NCI-H1048 (cell line): ENCODE data around the gene ROR2.
"Not testable (repeated sequence)": the region's sequence is repeated elsewhere in the genome, so short reads cannot be mapped to it uniquely, and the experiment has no call there.

ENCODE experiments used
- DNase-seq: peaks from one replicate; lab custom pipeline; 2025; lab: John Stamatoyannopoulos, UW

The ROR2 gene

DNA sequence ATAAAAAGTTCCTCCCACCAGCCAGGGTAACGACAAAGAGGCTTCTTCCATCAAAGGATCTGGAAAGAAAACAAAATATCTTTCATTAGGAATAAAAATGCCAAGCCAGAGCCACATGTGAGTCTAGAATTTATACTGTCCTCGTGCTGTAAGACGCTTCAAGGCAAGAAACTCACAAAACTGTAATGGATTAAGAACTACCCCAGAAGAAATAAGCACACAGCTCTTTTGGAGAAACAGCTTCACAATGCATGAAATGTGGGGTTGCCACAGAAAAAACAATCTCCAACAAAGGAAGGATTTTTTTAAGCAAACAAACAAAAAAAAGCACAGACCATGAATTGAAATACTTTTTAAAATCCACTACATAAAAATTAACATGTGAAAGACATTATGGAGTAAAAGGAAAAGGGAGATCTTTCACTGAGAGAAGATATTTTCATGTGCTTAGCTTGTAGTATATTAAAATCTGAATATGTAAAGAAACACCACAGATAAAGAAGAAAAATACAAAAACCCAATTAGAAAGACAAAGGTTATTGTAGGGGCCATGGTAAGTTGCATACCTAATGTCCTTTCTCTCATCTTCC lies 385.9 kb downstream of the ROR2 start:
- DNase-seq, result no peak

DNA sequence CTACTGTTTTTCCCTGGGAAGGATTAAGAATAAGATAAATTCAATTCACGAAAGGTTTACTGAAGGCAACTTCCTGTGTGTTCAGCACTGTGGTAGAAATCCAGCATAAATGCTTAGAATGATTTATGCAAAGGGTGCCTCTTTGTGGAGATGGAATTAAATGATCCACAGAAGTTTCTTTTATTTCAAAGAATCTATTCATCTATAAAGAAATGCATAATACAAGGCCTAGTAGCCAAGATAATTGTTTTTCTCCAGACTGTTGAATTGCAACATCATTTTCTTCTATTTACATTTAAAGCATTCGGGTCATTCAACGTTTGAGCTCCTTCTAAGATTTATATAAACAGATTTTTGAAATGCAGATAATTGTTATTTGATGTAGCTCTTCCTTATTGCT lies 387.6 kb downstream of the ROR2 start:
- no peak for DNase-seq

DNA sequence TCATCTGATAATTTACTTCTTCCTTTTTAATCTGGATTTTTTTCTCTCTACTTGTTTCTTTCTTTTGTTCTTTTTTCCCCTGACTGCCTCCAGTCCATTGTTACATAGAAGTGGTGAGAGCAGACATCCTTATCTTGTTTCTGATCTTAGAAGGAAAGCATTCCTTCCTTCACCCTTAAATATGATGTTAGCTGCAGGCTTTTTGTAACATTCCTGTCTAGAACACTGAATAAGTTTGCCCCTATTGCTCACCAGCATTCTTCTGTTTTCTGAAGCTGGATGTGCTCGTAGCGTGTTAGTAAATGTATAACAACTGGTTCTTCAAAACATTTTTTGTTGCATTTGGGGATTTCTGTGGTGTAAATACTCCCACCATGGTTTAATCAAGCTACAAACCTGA lies 389.7 kb downstream of the ROR2 start:
- DNase-seq, result no peak

DNA sequence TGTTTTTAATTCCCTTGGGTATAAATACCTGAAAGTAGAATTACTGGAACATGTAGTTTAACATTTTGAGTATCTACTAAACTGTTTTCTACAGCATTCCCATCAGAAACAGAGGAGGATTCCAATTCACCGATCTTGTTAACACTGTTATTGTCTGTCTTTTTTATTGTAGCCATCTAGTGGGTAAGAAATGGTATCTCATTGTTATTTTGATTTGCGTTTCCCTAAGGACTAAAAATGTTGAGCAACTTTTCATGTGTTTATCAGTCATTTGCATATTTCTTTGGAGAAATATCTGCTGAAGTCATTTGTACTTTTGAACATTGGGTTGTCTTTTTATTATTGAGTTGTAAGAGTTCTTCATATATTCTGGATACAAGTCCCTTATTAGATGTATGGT lies 391.1 kb downstream of the ROR2 start:
- DNase-seq, result no peak

DNA sequence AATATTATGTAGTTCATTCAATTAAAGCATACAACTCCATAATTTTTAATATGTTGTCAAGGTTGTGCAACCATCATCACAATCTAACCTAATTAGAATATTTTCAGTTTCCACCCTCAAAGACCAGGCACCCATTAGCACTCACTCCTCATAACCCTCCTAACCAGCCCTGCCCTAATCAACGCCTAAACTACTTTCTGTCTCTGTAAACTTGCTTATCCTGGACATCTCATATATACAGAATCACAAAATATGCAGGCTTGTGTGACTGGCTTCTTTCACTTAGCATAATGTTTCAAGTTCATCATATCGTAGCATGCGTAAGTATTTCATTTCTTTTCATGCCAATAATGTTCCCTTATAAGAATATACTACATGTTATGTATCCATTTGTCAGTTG lies 391.6 kb downstream of the ROR2 start:
- DNase-seq, result no peak

DNA sequence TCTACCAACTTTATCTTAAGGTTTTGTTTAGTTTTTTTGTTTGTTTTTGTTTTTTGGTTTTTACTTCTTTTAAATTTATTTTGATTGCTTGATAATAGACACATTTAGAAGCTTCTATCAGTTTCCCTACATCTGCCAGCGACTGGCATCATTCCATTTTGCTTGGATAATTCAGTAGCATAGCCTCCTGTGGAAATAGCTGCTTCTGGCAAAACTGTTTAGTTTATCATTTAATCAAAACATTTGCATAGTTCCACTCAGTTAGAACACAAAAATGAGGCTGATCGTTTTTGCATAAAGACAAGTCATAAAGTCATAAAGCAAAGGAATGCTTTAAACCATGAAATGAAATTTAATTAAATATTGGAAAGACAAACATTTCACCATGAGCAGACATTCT lies 392.7 kb downstream of the ROR2 start:
- peak; percentile 66 for DNase-seq

DNA sequence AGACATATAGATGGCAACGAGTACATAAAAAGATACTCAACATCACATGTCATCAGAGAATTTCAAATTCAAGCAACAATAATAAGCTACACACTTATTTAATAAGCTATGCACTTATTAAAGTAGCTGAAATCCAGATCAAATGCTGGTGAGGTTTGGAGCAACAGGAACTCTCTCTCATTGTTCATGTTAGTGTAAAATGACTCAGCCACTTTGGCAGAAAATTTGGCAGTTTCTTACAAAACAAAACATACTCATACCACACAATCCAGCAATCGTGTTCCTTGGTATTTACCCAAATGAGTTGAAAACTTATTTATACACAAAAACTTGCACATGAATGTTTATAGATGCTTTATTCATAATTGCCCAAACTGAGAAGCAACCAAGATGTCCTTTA lies 394.9 kb downstream of the ROR2 start:
- DNase-seq, result no peak

DNA sequence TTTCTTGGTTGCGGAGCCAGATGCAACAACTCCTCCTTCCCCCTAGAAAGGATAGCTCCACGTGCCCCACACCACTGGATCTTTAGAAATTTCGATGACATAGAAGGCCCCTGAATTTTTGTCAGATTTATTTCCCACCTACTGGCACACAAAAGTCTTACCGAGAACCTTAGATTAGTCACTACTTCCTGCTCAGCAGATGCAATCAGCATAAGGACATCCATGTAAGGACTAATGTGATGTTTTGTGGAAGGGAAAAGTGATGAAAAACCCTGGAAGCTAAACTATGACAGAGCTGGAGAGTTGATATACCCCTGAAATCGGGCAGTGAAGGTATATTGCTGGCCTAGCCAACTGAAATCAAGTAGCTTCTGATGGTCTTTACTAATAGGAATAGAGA lies 400.9 kb downstream of the ROR2 start:
- DNase-seq, result no peak

DNA sequence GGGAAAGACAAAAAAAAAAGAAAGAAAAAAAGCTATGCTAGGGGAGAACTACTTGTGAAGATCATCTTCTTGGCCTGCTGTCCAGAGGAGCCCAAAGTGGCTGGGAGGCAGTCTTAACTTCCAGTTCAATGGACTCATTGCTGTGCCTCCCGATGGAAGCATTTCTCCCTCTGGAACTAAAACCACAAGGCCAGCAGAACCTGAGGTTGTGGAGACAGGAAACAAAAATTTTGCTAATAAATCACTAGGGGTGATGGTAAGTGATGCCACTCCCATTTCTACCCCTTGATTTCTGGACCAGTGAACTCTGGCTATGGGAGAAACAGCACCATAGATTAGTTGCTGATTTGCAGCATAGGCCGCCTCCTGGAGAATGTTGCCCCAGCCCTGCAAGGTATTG lies 402.9 kb downstream of the ROR2 start:
- no peak for DNase-seq

DNA sequence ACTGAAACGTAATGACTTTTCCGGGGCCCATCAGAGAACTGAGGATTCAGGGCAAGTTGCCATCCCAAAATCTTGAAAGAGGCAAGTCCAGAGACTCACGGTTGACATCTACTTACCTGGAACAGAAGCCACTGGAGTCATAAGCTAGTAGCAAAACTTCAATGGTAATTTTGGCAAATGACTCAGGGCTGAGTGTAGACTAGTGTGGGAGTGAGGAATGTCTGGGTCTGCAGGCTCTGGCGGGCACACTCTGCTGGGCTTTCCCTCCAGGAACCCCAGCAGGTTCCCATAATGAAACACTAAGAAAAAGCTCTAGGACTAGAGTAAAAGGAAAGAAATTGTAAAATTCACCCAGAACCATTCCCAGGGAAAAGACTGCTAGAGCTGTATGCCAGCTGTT lies 403.5 kb downstream of the ROR2 start:
- no peak for DNase-seq

DNA sequence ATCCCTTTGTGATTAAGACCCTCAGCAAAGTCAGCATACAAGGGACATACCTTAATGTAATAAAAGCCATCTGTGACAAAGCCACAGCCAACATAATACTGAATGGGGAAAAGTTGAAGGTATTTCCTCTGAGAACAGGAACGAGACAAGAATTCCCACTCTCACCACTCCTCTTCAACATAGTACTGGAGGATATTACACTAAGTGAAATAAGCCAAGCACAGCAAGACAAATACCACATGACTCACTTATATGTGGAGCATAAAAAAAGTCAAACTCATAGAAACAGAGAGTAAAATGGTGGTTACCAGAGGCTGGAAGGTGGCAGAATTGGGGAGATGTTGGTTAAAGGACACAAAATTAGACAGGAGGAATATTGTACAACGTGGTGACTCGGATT lies 408.3 kb downstream of the ROR2 start:
- no peak for DNase-seq

DNA sequence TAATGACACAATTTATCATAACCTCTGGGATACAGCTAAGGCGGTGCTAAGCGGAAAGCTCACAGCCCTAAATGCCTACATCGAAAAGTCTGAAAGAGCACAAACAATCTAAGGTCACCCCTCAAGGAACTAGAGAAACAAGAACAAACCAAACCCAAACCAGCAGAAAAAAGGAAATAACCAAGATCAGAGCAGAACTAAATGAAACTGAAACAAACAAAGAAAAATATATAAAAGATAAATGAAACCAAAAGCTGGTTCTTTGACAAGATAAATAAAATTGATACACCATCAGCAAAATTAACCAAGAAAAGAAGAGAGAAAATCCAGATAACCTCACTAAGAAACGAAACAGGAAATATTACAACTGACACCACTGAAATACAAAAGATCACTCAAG lies 409.5 kb downstream of the ROR2 start:
- DNase-seq, result not testable (repeated sequence)

DNA sequence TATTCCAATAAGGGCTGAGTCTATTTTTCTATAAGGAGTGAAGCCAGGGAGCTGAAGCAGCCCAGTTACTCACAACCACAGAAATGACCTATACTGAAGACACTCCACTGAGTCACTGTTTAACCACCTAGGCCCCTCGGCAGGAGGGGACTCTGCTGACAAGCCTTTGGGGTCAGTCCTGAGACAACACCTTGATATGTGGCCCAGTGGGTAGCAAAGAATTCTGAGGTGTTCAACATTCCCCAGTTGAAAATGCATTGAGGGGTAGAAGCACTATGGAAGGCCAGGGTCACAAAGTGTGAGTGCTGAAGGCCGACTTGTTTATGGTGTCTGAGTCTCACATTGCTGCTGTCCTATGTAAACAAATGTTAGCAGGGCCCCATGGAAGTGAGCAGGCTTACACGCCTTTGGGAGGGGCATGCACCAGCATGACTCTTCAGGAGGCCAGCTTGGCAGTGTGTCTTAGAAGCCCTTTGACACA lies 413.8 kb downstream of the ROR2 start:
- no peak for DNase-seq

DNA sequence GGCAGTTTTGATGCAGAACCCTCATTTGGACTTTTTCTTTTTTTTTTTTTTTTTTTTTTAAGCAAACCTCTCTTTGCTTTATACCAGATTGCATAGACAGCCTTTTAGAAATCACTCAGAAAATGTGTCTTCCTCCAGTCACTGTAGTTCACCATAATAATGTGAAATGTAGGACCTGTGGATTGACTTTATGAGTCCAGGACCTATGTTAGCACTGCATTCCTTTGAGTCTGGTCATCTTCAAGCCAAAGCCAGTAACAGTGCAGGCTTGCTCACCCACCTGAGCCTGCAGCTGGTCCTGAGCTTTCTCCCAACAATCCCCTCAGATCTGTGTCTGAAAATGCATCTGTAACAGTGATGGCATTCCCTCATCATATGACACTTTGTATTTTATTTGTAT lies 415.7 kb downstream of the ROR2 start:
- no peak for DNase-seq

DNA sequence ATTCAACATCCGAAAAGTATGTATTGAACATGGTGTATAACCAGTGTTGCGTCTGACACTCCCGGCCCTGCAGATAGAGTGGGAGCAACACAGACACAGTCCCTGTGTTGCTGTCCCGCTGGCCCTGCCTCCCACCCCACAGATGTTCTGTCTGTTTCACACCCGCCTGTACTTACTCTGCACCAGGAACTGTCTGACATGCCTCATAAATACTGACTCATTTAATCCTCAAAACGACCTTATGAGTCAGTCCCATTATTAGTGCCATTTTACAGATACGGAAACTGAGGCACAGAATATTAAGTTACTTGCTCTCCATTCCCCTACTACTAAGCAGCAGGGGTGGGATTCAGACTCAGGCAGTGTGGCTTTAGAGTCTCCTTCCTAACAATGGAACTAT lies 416.6 kb downstream of the ROR2 start:
- DNase-seq, result no peak

DNA sequence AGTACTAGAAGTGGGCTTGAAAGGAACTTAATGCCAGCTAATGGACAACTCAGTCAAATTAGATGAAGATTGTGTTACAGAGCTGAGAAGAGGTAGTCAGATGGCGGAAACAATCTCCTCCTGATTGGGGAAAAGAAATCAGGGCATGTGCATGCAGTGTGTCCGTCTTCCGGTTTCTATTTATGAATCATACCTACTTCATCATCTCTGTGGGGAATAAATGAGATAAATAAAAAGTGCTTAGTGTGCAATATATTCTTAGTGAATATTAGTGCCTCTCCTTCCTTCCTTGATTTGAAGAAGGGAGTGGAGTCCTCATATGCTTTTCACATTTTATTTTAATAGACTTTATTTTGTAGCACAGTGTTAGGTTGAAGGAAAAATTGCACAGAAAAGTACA lies 417.7 kb downstream of the ROR2 start:
- no peak for DNase-seq

DNA sequence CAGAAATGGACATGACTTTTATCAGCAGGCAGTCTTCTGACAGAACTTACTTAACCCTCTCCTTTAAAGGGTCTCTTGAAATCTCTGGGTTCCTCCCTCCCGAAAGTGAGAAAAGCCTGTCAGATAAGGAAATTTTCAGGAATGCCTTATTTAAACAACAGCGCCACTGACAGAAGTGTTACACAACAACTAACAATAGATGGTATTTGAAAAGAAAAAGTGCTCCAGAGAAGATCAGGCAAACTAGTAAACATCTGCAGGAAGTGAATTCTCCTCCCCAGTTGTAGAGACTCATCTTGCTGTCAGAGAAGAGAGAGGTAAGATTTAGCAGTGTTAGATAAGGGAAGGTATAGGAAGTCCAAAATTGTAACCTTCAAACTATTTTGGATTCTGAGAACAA lies 419.2 kb downstream of the ROR2 start:
- no peak for DNase-seq

DNA sequence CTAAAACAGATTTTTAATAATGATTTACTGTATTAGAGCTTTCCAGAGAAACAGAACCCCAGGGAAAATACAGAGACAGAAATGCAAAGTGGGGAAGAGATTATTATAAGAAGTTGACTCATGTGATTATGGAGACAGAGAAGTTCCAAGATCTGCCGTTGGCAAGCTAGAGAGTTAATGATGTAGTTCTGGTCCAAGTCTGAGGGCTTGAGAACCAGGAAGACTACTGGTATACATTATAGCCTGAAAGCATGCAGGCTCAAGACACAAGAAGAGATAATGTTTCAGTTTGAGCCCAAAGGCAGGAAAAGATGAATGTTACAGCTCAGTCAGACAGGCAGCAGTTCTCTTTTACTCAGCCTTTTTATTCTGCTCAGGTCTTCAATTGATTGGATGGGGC lies 427.5 kb downstream of the ROR2 start:
- no peak for DNase-seq

DNA sequence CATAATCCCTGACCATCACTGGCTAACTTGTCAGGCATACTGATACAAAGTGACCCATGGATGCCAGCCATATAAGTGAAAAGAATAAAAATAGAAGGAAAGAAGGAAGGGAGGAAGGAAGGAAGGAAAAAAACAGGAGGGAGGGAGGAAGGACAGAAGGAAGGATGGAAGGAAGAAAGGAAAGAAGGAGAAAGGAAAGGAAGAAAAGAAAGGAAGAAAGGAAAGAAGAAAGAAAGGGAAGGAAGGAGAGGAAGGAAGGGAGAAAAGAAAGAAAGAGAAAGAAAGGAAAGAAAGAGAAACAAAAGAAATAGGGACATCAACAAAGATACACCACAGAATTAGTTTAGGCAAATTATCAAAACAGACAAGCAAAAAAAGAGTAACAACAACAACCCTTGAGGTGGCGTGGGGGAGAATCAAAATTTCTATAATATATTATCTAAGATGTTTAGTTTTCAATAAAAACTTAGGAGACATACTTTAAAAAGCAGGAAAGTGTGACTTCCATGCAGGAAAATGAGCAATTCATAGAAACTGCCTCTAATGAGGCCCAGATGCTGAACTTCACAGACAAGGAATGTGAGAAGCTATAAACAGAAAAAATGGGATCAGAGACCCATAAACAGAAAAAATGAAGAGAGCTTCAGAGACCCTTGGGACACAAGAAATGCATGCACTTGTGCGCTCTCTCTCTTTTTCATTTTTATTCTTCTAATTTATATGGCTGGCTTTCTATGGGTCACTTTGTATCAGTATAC lies 430.3 kb downstream of the ROR2 start:
- DNase-seq, result no peak

DNA sequence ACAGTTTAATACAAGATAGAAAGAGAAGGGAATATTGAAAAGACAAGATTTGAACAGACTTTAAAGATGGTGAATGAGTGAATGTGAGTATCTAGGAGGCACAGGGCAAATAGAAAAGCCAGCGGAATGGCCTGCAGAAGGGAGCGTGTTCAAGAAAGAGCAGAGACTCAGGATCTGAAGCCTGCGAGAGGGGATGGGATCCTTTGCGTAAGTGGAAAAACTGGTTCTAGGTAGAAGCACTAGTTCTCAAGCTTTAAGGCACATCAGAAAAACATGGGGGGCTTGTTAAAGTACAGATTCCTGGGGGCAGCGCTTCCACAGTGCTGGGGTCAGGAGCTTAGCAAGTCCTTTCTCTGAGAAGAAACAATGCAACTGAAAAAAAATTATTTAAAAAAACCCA lies 431.6 kb downstream of the ROR2 start:
- no peak for DNase-seq

DNA sequence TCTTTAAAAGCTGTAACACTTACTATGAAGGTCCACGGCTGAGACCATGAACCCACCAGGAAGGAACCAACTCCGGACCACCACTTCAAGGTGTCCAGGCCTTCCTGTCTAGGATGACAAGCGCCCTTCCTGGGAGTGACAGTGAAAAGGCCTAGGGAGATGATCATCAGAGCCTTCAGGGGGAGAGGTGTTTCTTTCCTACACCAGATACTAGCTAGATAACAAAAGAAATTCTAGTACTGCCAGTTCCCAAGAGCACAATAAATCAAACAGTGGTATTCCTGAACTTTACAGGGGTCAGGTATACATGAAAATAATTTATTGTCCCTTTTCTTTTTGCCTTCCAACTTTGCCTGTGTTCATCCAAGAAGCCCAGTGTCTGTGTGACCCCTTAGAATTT lies 432.2 kb downstream of the ROR2 start:
- DNase-seq, result no peak

DNA sequence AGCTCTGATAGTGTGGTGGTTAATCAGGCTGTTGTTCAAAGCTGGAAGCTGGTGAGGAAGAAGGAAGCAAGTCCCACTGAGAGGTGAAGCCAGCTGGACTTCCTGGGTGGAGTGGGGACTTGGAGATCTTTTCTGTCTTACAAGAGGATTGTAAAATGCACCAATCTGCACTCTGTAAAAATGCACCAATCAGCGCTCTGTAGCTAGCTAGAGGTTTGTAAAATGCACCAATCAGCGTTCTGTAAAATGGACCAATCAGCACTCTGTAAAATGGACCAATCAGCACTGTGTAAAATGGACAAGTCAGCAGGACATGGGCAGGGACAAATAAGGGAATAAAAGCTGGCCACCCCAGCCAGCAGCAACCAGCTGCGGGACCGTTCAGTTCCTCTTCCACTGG lies 432.7 kb downstream of the ROR2 start:
- not testable (repeated sequence) for DNase-seq

DNA sequence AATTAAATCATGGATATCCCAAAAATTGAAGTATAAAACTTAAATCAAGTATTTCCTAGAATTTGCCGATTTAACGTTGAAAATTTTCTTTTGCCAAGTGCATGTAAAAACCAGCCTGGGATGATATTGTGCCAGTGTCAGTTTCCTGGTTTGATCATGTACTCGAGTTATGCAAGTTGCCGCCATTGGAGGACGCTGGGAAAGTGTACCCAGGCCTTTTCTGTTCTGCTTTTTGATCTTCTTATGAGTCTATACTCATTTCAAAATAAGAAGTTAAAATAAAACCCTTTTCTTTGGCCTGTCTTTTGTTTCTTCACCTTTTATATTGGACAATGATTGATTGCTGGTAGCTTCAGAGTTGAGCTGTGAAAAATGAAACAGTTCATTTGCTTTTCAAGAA lies 433.3 kb downstream of the ROR2 start:
- DNase-seq, result no peak

DNA sequence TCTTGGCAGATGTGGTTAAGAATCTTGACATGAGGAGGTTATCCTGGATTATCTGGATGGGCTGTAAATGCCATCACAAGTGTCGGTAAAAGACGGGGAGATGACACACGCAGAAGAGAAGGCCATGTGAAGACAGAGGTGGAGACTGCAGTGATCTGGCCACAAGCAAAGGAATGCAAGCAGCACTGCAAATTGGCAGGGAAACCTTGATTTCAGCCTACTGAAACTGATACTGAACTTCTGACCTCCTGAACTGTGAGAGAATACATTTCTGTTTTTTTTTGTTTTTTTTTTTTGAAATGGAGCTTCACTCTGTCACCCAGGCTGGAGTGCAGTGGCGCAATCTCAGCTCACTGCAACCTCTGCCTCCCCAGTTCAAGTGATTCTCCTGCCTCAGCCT lies 433.9 kb downstream of the ROR2 start:
- DNase-seq, result no peak
